HCT116 (cell line): ENCODE measurements around the gene ADIG.

Experiments
- ATF3 ChIP-seq: IDR thresholded peaks from 2 replicates; pipeline ENCODE4 v1.6.1; 2012
- CBX3 ChIP-seq: IDR thresholded peaks from 2 replicates; pipeline ENCODE4 v1.6.1; 2012; ENCODE audit warnings: low read depth
- CEBPB ChIP-seq: IDR thresholded peaks from 2 replicates; pipeline ENCODE4 v1.6.1; 2012; ENCODE audit warnings: low read depth
- EZH2phosphoT487 ChIP-seq: fragments of 200-600 bp; IDR thresholded peaks from 2 replicates; pipeline ENCODE4 v1.6.1; 2018; ENCODE audit warnings: antibody characterized with exemption, borderline replicate concordance
- JUND ChIP-seq: IDR thresholded peaks from 2 replicates; pipeline ENCODE4 v1.6.1; 2012
- MAX ChIP-seq: IDR thresholded peaks from 2 replicates; pipeline ENCODE4 v1.6.1; 2012
- POLR2A ChIP-seq: IDR thresholded peaks from 2 replicates; pipeline ENCODE4 v1.7.0; 2011; ENCODE audit warnings: borderline replicate concordance; ENCODE audit not compliant: insufficient read depth, insufficient read length; ENCODE audit errors: extremely low read depth
- POLR2AphosphoS5 ChIP-seq: IDR thresholded peaks from 2 replicates; pipeline ENCODE4 v1.6.1; 2011; ENCODE audit warnings: mild to moderate bottlenecking, low read depth, low read length, moderate library complexity
- REST ChIP-seq: IDR thresholded peaks from 2 replicates; pipeline ENCODE4 v1.6.1; 2012; ENCODE audit warnings: low read depth
- SIN3A ChIP-seq: IDR thresholded peaks from 2 replicates; pipeline ENCODE4 v1.6.1; 2012; ENCODE audit warnings: low read depth
- SRF ChIP-seq: IDR thresholded peaks from 2 replicates; pipeline ENCODE4 v1.6.1; 2012; ENCODE audit warnings: low read depth
- ZFX ChIP-seq: fragments of 450-650 bp; IDR thresholded peaks from 2 replicates; pipeline ENCODE4 v1.6.1; 2017
- ZNF274 ChIP-seq: fragments of 200-500 bp; sonication (Bioruptor generic); IDR thresholded peaks from 2 replicates; pipeline ENCODE4 v1.6.1; 2014; ENCODE audit warnings: mild to moderate bottlenecking, low read depth, low read length, inconsistent platforms
- TF ChIP-seq, protein P1 (sequence below), 3 experiments: fragments of 200-600 bp in 1 of 3; sonication (generic) in 1 of 3; IDR thresholded peaks in 2 of 3; conservative IDR thresholded peaks in 1 of 3; 2 replicates each; pipeline ENCODE4 v1.5.1; 2012 to 2017; ENCODE audit warnings: low read depth in 2 of 3, low read length in 2 of 3, antibody characterized with exemption in 1 of 3, borderline replicate concordance in 1 of 3, control low read depth in 1 of 3, mild to moderate bottlenecking in 1 of 3, mixed read lengths in 1 of 3, mixed run types in 1 of 3, moderate library complexity in 1 of 3; ENCODE audit not compliant: insufficient read depth in 1 of 3

DNA sequence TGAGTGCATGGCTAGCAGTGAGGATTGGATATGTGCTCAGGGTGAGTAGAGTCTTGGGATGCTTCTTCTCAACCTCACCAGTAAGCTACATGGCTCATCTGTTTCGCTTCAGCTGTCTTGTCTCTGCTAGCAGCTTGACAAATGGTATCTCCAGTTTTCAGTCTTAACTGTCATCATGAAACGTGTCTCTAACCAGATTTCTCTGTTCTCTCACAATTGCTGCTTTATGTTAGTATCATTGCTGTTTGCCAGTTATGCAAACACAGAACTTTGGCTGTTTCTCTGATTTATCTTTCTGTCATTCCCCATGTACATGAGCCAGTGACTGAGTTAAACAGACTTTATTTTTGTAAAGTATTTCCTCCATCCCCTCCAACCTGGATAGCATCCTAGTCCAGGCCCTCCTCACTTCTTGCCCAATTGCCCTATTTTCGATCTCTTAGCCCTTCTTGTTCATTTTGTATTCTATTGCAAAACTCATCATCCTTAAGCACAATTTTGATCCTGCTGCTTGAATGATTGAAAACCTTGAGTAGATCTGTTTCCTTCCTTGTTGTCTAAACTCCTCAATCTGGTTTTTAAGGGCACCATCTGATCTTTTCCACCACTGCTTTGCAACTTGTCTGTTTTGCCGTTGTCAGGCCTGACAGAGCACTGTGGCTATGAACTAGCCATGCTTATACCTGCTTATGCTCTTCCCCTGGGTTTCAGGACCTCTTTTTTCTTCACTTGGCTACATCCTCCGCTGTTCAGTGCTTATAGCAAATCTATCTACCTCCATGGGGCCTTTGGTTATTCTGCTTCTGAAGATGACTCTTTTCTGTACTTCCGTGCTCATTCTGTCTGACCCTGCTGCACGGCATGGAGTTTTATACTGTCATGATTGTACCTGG is 37.7 kb upstream of the ADIG start:
- TF ChIP-seq, protein P1, sequence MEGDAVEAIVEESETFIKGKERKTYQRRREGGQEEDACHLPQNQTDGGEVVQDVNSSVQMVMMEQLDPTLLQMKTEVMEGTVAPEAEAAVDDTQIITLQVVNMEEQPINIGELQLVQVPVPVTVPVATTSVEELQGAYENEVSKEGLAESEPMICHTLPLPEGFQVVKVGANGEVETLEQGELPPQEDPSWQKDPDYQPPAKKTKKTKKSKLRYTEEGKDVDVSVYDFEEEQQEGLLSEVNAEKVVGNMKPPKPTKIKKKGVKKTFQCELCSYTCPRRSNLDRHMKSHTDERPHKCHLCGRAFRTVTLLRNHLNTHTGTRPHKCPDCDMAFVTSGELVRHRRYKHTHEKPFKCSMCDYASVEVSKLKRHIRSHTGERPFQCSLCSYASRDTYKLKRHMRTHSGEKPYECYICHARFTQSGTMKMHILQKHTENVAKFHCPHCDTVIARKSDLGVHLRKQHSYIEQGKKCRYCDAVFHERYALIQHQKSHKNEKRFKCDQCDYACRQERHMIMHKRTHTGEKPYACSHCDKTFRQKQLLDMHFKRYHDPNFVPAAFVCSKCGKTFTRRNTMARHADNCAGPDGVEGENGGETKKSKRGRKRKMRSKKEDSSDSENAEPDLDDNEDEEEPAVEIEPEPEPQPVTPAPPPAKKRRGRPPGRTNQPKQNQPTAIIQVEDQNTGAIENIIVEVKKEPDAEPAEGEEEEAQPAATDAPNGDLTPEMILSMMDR (IDR thresholded peaks at IDR 0.05 in 2 of 3, conservative IDR thresholded peaks at IDR 0.05 in 1 of 3; ENCODE audit: borderline replicate concordance in 1 of 3, insufficient read depth in 1 of 3, low read depth in 2 of 3, low read length in 2 of 3): no peak
- TF ChIP-seq CEBPB: no peak
- no peak for TF ChIP-seq POLR2A
- no peak for TF ChIP-seq ZFX
- no peak for TF ChIP-seq ZNF274
- TF ChIP-seq REST: no peak
- no peak for TF ChIP-seq POLR2AphosphoS5
- no peak for TF ChIP-seq SRF
- TF ChIP-seq JUND: no peak
- TF ChIP-seq EZH2phosphoT487: no peak
- TF ChIP-seq CBX3: no peak
- no peak for TF ChIP-seq MAX
- TF ChIP-seq ATF3: no peak
- no peak for TF ChIP-seq SIN3A
